AML-193 (cell line): ENCODE data around the gene TMUB2.

ENCODE experiments used
- DNase-seq, 2 experiments: peaks; one replicate each; lab custom pipeline; 2025; lab: John Stamatoyannopoulos, UW

TMUB2 gene

GRCh38 chr17:44202756-44203155, 16.0 kb downstream of the TMUB2 start:
- no peak for DNase-seq

- DNase-seq, result peak; percentile 85 to 89
Observed at GRCh38 chr17:44203731-44204440, 17.1 kb downstream of the TMUB2 start.

- no peak for DNase-seq
Observed at GRCh38 chr17:44204441-44204882, 17.7 kb downstream of the TMUB2 start.

GRCh38 chr17:44205962-44206824, 19.4 kb downstream of the TMUB2 start:
- no peak for DNase-seq

GRCh38 chr17:44206825-44207155, 20.0 kb downstream of the TMUB2 start:
- no peak for DNase-seq

- no peak for DNase-seq
Observed at GRCh38 chr17:44207319-44207718, 20.5 kb downstream of the TMUB2 start.

GRCh38 chr17:44207743-44208142, 21.0 kb downstream of the TMUB2 start:
- DNase-seq, result no peak

- no peak for DNase-seq
Observed at GRCh38 chr17:44209786-44210341, 23.1 kb downstream of the TMUB2 start.

- DNase-seq, result peak; percentile 94 to 95
Observed at GRCh38 chr17:44210342-44211192, 23.8 kb downstream of the TMUB2 start.

GRCh38 chr17:44211281-44212265, 24.8 kb downstream of the TMUB2 start:
- DNase-seq, result no peak

- DNase-seq, result no peak
Observed at GRCh38 chr17:44212507-44213402, 26.0 kb downstream of the TMUB2 start.

GRCh38 chr17:44213403-44214229, 26.8 kb downstream of the TMUB2 start:
- no peak for DNase-seq

GRCh38 chr17:44214230-44214494, 27.4 kb downstream of the TMUB2 start:
- no peak for DNase-seq

- no peak for DNase-seq
Observed at GRCh38 chr17:44214896-44215295, 28.1 kb downstream of the TMUB2 start.

- no peak for DNase-seq
Observed at GRCh38 chr17:44216173-44216572, 29.4 kb downstream of the TMUB2 start.

GRCh38 chr17:44216694-44217093, 29.9 kb downstream of the TMUB2 start:
- no peak for DNase-seq

- no peak for DNase-seq
Observed at GRCh38 chr17:44217738-44218343, 31.1 kb downstream of the TMUB2 start.

GRCh38 chr17:44218344-44219107, 31.8 kb downstream of the TMUB2 start:
- DNase-seq, result peak; percentile 77 to 81
